Osteoblast (primary cell): ENCODE measurements around the gene EXOSC9. TPM values are rescaled to one million over a fixed set of nuclear protein-coding genes. Genes with fewer than 3 reads are reported as not detected.
A peak's percentile ranks its signal among the peaks of the same experiment; 100 is the strongest.

Experiments
- DNase-seq: peaks from one replicate; pipeline ENCODE4 v3.0.0; 2011; ENCODE audit warnings: low spot score, mixed read lengths; ENCODE audit not compliant: insufficient read length; ENCODE audit errors: missing footprints
- H2AFZ ChIP-seq: 2 replicates; pipeline ENCODE4 v1.6.0; 2011; ENCODE audit warnings: mild to moderate bottlenecking, low read length
- H3K27ac ChIP-seq: 2 replicates; pipeline ENCODE4 v1.5.1; 2011; ENCODE audit warnings: mild to moderate bottlenecking, low read depth, low read length, moderate library complexity
- H3K27me3 ChIP-seq: 2 replicates; pipeline ENCODE4 v1.6.0; 2012; ENCODE audit warnings: mild to moderate bottlenecking, control low read depth, inconsistent platforms, low read length, moderate library complexity; ENCODE audit not compliant: insufficient read depth
- H3K36me3 ChIP-seq: 2 replicates; pipeline ENCODE4 v1.5.1; 2011; ENCODE audit warnings: mild to moderate bottlenecking, low read length, control low read depth, moderate library complexity; ENCODE audit not compliant: insufficient read depth
- H3K4me1 ChIP-seq: 2 replicates; pipeline ENCODE4 v1.5.1; 2011; ENCODE audit warnings: mild to moderate bottlenecking, low read length, control low read depth, moderate library complexity; ENCODE audit not compliant: insufficient read depth
- H3K4me2 ChIP-seq: 2 replicates; pipeline ENCODE4 v1.6.0; 2011; ENCODE audit warnings: mild to moderate bottlenecking, low read length; ENCODE audit not compliant: insufficient read depth
- H3K4me3 ChIP-seq: fragments of 200-600 bp; sonication (generic); 3 replicates; pipeline ENCODE4 v1.5.1; 2012; ENCODE audit warnings: mild to moderate bottlenecking, low read length, inconsistent platforms; ENCODE audit not compliant: insufficient read depth
- H3K79me2 ChIP-seq: 2 replicates; pipeline ENCODE4 v1.6.0; 2012; ENCODE audit warnings: mild to moderate bottlenecking, low read length, control low read depth, inconsistent platforms; ENCODE audit not compliant: insufficient read depth
- H3K9me3 ChIP-seq: 2 replicates; pipeline ENCODE4 v1.5.1; 2011; ENCODE audit warnings: low read depth, low read length, control low read depth
- H4K20me1 ChIP-seq: 2 replicates; pipeline ENCODE4 v1.6.0; 2012; ENCODE audit warnings: mild to moderate bottlenecking, low read length, control low read depth; ENCODE audit not compliant: insufficient read depth
- total RNA-seq: library from RNA; depleted of rRNA; stranded (reverse); fragments of >200 nt; gene quantifications from 2 replicates; pipeline ENCODE4 v1.2.3, GENCODE V29; 2012
- TF ChIP-seq, protein P1 (sequence below): IDR thresholded peaks from 2 replicates; pipeline ENCODE4 v1.5.1; 2011; ENCODE audit warnings: mild to moderate bottlenecking, low read depth, low read length, moderate library complexity; ENCODE audit errors: extremely low read depth

The EXOSC9 gene
- total RNA-seq, 1 donor: 30.8 TPM

- DNase-seq: peak; percentile 52
- Histone ChIP-seq H3K4me3 (peak overlapping the region; percentile 84), H3K4me2 (peak overlapping the region; percentile 93), H3K36me3 (peaks cover 25% of the 10 kb centered on the region), H3K4me1 (peaks cover 38% of the 10 kb centered on the region), H3K79me2 (peaks cover 40% of the 10 kb centered on the region), H3K9me3 (no peaks in the 10 kb centered on the region), H3K27me3 (no peaks in the 10 kb centered on the region), H2AFZ (peak overlapping the region; percentile 86), H4K20me1 (no peaks in the 10 kb centered on the region), H3K27ac (peak overlapping the region; percentile 49)
- TF ChIP-seq, protein P1, sequence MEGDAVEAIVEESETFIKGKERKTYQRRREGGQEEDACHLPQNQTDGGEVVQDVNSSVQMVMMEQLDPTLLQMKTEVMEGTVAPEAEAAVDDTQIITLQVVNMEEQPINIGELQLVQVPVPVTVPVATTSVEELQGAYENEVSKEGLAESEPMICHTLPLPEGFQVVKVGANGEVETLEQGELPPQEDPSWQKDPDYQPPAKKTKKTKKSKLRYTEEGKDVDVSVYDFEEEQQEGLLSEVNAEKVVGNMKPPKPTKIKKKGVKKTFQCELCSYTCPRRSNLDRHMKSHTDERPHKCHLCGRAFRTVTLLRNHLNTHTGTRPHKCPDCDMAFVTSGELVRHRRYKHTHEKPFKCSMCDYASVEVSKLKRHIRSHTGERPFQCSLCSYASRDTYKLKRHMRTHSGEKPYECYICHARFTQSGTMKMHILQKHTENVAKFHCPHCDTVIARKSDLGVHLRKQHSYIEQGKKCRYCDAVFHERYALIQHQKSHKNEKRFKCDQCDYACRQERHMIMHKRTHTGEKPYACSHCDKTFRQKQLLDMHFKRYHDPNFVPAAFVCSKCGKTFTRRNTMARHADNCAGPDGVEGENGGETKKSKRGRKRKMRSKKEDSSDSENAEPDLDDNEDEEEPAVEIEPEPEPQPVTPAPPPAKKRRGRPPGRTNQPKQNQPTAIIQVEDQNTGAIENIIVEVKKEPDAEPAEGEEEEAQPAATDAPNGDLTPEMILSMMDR: no peak
Observed at GRCh38 chr4:121822796-121823504, 21.8 kb downstream of the EXOSC9 start.

- no peaks in the 10 kb centered on the region for H3K9me3 ChIP-seq
- TF ChIP-seq, protein P1: no peak
- H3K27me3 ChIP-seq: no peaks in the 10 kb centered on the region
- H4K20me1 ChIP-seq: no peaks in the 10 kb centered on the region
- peak within 1 kb of the TSS; percentile 93 for H3K4me2 ChIP-seq
- H2AFZ ChIP-seq: peak within 1 kb of the TSS; percentile 88
- H3K36me3 ChIP-seq: peaks cover 19% of the 10 kb centered on the region
- peak within 1 kb of the TSS; percentile 84 for H3K4me3 ChIP-seq
- peaks cover 34% of the 10 kb centered on the region for H3K79me2 ChIP-seq
- H3K4me1 ChIP-seq: peaks cover 37% of the 10 kb centered on the region
- DNase-seq: peak; percentile 96
- peak within 1 kb of the TSS; percentile 78 for H3K27ac ChIP-seq
Observed at GRCh38 chr4:121823505-121824170, 22.5 kb downstream of the EXOSC9 start, which contains the start of gene CCNA2. Gene CCNA2 (minus strand): TSS chr4:121823883. CDS start chr4:121823628, 255 bp downstream.

DNA sequence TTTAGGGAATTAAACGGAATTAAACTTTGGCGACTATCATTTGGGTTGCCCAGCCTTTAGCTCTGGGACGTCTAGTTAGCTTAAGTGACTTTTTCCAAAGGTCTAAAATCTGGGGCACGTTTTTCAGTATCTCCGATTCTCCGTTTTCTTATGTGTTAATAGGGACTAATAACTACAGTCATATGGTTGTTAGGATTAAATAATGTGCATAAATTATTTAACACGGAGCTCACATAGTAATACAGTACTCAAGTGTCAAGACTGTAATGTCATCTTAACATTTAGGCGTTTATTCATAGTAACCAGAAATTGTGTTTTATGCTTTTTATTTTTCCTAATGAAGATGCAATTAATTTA lies 23.0 kb downstream of the EXOSC9 start:
- Histone ChIP-seq H3K79me2 (peaks cover 33% of the 10 kb centered on the region), H4K20me1 (no peaks in the 10 kb centered on the region), H3K4me1 (peaks cover 35% of the 10 kb centered on the region), H3K27me3 (no peaks in the 10 kb centered on the region), H3K36me3 (peaks cover 17% of the 10 kb centered on the region), H3K9me3 (no peaks in the 10 kb centered on the region), H2AFZ (peak overlapping the region; percentile 88), H3K27ac (peak overlapping the region; percentile 78), H3K4me2 (peak overlapping the region; percentile 93), H3K4me3 (peak overlapping the region; percentile 84)
- TF ChIP-seq, protein P1: no peak
- no peak for DNase-seq

- H3K79me2 ChIP-seq: peaks cover 33% of the 10 kb centered on the region
- no peaks in the 10 kb centered on the region for H3K9me3 ChIP-seq
- H3K36me3 ChIP-seq: peaks cover 17% of the 10 kb centered on the region
- no peak overlapping the region for H3K27ac ChIP-seq
- TF ChIP-seq, protein P1: no peak
- no peak overlapping the region for H3K4me3 ChIP-seq
- no peak overlapping the region for H2AFZ ChIP-seq
- no peak overlapping the region for H3K4me2 ChIP-seq
- H3K27me3 ChIP-seq: no peaks in the 10 kb centered on the region
- DNase-seq: no peak
- H4K20me1 ChIP-seq: no peaks in the 10 kb centered on the region
- peaks cover 31% of the 10 kb centered on the region for H3K4me1 ChIP-seq
Observed at GRCh38 chr4:121824950-121825349, 23.8 kb downstream of the EXOSC9 start.
